ENCODE data around the gene TP53BP1. TPM values are rescaled to one million over a fixed set of nuclear protein-coding genes. Genes with fewer than 3 reads are reported as not detected.
A peak's percentile ranks its signal among the peaks of the same experiment; 100 is the strongest.

TP53BP1 gene
- polyA plus RNA-seq, 3 donors = 1.8 to 6.7 (median 3.1) TPM

GRCh38 chr15:43508991-43509659, 16.2 kb upstream of the TP53BP1 start:
- peaks cover 9 to 11% of the 10 kb centered on the region in 2 donors for H3K27me3 ChIP-seq (ENCODE audit: control insufficient read depth in 2 of 2, insufficient read depth in 2 of 2, low read length in 2 of 2)
- H3K4me2 ChIP-seq (replicated peaks; ENCODE audit: extremely low read depth, low read length, poor library complexity, severe bottlenecking) = no peak overlapping the region
- intact Hi-C loops (cut with micrococcal nuclease) = no loop called here
- no peaks in the 10 kb centered on the region for H4K20me1 ChIP-seq (ENCODE audit: insufficient read depth, low read length)
- H2AFZ ChIP-seq (ENCODE audit: insufficient read depth, low read depth, low read length, poor library complexity, severe bottlenecking) = peak overlapping the region; percentile 96
- no peak overlapping the region for H3K4me3 Mint-ChIP-seq
- H3K9me3 Mint-ChIP-seq = peaks cover 0 to 5% (median 0%) of the 10 kb centered on the region in 7 donors
- TF ChIP-seq CTCF (IDR thresholded peaks at IDR 0.05) = no peak
- WGBS (ENCODE audit: insufficient coverage) = 84% methylated on average over 3 of the region's 9 CpGs
- no peak overlapping the region for H3K27ac ChIP-seq (ENCODE audit: low read depth in 1 of 2, low read length in 2 of 2)
- peaks cover 14 to 18% (median 15%) of the 10 kb centered on the region in 3 donors for H3K27me3 Mint-ChIP-seq (ENCODE audit: low read depth in 3 of 3)
- H3K9ac ChIP-seq (ENCODE audit: insufficient read depth, low read length, poor library complexity, severe bottlenecking) = no peak overlapping the region
- H3K36me3 Mint-ChIP-seq = no peaks in the 10 kb centered on the region
- DNase-seq = no peak
- H3K9me3 ChIP-seq (replicated peaks in 1 of 2; ENCODE audit: control insufficient read depth in 1 of 2, insufficient read depth in 1 of 2, low read length in 2 of 2) = peaks cover 0 to 3% of the 10 kb centered on the region in 2 donors
- H3K4me1 ChIP-seq (ENCODE audit: control insufficient read depth in 1 of 2, insufficient read depth in 2 of 2, low read length in 2 of 2) = peaks cover 11 to 13% of the 10 kb centered on the region in 2 donors
- H3K27ac Mint-ChIP-seq = no peak overlapping the region
- H3K4me3 ChIP-seq (replicated peaks in 1 of 3; ENCODE audit: low read depth in 2 of 3, low read length in 3 of 3) = no peak overlapping the region
- no peaks in the 10 kb centered on the region for H3K79me2 ChIP-seq (ENCODE audit: insufficient read depth, low read length)
- peaks cover 18% of the 10 kb centered on the region for H3K4me1 Mint-ChIP-seq
- no peaks in the 10 kb centered on the region for H3K36me3 ChIP-seq (replicated peaks in 1 of 2; ENCODE audit: control insufficient read depth in 1 of 2, insufficient read depth in 2 of 2, low read length in 2 of 2)

- DNase-seq = no peak
- no peak for TF ChIP-seq CTCF (IDR thresholded peaks at IDR 0.05)
- Histone ChIP-seq H3K4me1 (ENCODE audit: control insufficient read depth in 1 of 2, insufficient read depth in 2 of 2, low read length in 2 of 2) (peaks cover 11 to 13% of the 10 kb centered on the region in 2 donors), H3K9ac (ENCODE audit: insufficient read depth, low read length, poor library complexity, severe bottlenecking) (no peak overlapping the region), H3K36me3 (replicated peaks in 1 of 2; ENCODE audit: control insufficient read depth in 1 of 2, insufficient read depth in 2 of 2, low read length in 2 of 2) (no peaks in the 10 kb centered on the region), H4K20me1 (ENCODE audit: insufficient read depth, low read length) (no peaks in the 10 kb centered on the region), H3K4me2 (replicated peaks; ENCODE audit: extremely low read depth, low read length, poor library complexity, severe bottlenecking) (no peak overlapping the region), H3K79me2 (ENCODE audit: insufficient read depth, low read length) (no peaks in the 10 kb centered on the region), H3K27me3 (ENCODE audit: control insufficient read depth in 2 of 2, insufficient read depth in 2 of 2, low read length in 2 of 2) (peaks cover 9 to 11% of the 10 kb centered on the region in 2 donors), H3K27ac (ENCODE audit: low read depth in 1 of 2, low read length in 2 of 2) (no peak overlapping the region), H3K4me3 (replicated peaks in 1 of 3; ENCODE audit: low read depth in 2 of 3, low read length in 3 of 3) (no peak overlapping the region), H3K9me3 (replicated peaks in 1 of 2; ENCODE audit: control insufficient read depth in 1 of 2, insufficient read depth in 1 of 2, low read length in 2 of 2) (peaks cover 0 to 3% of the 10 kb centered on the region in 2 donors), H2AFZ (ENCODE audit: insufficient read depth, low read depth, low read length, poor library complexity, severe bottlenecking) (no peak overlapping the region)
- H3K27ac Mint-ChIP-seq = no peak overlapping the region
- peaks cover 0 to 5% (median 0%) of the 10 kb centered on the region in 7 donors for H3K9me3 Mint-ChIP-seq
- H3K4me1 Mint-ChIP-seq = peaks cover 18% of the 10 kb centered on the region
- no CpG with 5 or more reads among the region's 1 CpG for WGBS (ENCODE audit: insufficient coverage)
- H3K27me3 Mint-ChIP-seq (ENCODE audit: low read depth in 3 of 3) = peaks cover 14 to 18% (median 15%) of the 10 kb centered on the region in 3 donors
- intact Hi-C loops (cut with micrococcal nuclease) = no loop called here
- H3K4me3 Mint-ChIP-seq = no peak overlapping the region
- no peaks in the 10 kb centered on the region for H3K36me3 Mint-ChIP-seq
Observed at GRCh38 chr15:43508421-43508820, 15.5 kb upstream of the TP53BP1 start.
